T follicular helper cell (primary cell): Measurements from ENCODE around the gene SESN3.
"Not testable (repeated sequence)": the region's sequence is repeated elsewhere in the genome, so short reads cannot be mapped to it uniquely, and the experiment has no call there.

Experiments
- DNase-seq: peaks from one replicate; pipeline ENCODE4 v3.0.0-alpha.2; 2020; ENCODE audit warnings: low read depth

The SESN3 gene

GRCh38 chr11:95251896-95252295 lies 20.9 kb upstream of the SESN3 start:
- not testable (repeated sequence) for DNase-seq

DNA sequence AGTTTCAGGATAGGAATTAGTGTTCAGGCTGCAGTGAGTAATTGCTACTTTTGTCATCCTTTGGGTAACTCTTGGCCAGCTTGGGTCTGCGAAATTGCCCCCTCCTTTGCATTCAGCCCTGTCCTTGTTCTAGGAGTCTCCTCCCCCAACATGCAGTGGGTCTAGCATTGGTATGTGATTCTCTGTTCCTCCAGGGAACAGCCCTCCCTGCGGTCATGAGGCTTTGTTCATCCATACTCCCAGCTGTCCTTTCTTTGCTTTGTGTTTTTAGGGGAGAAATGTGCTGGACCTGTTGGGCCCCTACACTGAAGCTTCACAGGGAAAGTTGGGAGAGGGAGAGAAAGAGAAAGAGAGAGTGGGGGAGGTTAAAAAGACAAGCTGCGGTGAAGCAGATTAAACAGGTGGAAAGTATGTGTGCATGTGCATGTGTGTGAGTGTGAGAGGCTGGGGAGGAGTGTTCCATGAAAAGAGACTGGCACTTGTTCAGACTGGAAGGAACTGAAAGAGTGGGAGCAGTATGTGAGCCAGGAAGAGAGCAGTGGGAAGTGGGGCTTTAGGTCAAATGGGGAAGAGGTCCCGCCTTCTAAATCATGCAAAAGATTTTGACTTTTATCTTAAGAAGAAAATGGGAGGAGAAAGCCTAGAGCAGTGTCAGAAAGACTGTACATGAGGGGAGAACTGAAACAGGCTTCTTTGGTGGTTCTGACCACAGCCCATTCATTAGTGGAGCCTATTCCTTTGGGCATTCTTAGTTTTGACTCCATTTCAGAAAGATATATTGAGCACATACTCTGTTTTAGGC lies 17.9 kb upstream of the SESN3 start:
- no peak for DNase-seq

DNA sequence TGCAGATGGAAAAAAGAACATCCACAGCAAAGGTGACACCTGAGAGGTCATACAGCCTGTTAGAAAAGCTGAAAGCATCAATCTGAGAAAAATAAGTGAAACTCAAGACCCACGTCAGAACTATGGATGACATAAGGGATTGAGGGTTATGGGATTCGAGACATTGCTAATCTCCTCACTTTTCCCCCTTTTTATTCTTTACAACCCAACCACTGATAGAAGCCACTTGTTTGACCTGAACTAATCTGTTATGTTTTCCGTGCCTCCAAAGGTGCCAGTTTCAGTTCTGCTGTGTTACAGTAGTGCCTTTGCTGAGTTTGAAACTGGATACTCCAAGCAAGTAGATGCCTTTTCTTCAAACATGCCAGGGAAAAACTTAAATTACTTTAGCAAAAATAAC lies 16.9 kb upstream of the SESN3 start:
- no peak for DNase-seq

- no peak for DNase-seq
Measured at GRCh38 chr11:95247127-95247684, 16.2 kb upstream of the SESN3 start.

- no peak for DNase-seq
Measured at GRCh38 chr11:95245581-95245980, 14.6 kb upstream of the SESN3 start.

DNA sequence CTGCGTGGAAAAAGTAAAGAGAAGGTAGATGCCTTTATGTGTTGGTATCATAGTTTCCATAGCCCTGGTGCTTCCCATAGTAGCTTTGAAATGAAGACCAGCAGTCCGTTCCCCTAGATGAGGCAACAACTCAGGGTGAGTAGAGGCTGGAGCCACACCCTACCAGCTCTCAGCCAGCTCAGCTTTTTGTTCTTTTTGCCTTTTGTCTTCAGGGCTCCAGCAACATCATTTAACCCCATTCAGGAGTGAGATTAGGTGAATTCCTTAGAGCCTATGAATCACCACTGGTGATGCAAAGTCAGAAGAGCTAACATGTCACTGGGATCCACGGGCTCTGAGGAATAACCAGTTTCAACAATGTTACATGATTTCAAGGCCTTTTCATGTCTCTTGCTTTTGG lies 14.0 kb upstream of the SESN3 start:
- no peak for DNase-seq

DNA sequence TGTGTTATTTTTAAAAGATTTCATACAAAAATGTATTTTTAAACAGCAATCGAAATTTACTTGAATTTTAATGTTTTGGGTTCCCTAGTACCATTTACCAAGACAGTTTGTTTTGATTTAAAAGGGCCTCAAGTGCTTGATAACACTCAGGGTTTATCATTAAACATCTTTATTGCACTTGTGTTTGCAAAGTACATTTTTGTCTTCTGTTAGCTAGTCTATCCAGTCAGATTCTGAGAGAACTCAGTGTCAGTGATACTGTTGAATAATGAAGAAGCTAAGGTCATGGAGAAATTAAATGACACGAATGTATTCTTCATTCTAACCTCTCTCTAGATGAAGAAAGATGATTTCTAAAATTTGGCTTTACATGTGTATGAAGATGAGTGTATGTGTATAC lies 12.7 kb upstream of the SESN3 start:
- no peak for DNase-seq

DNA sequence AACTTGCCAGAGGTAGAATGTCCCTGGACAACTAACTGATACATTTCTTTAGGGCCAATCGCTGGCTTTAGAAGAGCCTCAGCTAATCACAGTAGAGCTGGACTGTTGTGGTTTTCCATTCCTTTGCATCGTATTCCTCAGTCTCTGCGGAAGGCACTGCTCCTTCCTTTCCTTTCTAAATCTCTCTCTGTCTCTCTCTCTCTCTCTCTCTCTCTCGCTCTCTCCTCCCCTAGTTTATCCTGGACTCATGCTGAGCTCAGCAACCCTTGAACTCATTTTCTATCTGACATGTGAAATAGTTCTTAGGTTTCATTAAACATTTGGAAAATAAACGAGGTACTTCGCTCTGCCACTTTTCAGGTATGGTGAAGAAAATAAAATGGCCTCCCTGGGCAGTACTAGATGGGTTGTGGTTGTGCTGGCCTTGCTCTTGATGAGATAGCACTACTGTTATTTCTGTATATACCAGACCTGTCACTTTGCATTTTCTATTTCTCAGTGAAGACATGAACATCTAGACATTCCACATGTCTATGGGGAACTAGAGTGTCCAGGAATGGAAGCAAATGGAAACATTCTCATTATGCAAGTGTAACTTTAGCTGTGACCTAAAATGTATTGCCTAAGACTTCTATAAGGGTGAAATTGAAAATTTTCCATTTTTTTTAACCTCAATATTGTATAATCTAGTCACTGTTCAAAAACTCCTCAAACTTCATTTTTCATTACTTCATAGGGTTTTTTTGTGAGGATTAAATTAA lies 12.0 kb upstream of the SESN3 start:
- no peak for DNase-seq

GRCh38 chr11:95242091-95242844 lies 11.3 kb upstream of the SESN3 start:
- DNase-seq, result no peak

DNA sequence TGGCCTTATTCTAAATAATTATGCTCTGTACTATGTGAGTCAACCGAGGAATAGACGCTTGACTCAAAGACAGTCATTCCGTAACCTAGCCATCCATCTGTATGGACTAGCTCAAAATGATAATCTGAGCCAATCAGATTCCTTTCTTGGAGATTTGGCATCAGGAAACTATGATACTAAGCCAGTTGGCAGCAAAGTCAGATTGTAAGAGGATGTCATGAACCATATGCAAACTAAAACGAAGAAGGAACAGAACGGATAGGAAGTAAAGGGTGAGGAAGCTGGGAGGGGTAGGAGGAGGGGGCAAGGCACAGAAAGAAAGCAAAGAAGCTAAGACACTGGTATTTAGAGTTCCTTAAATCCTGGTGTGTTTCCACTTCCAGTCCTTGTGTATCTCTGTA lies 10.7 kb upstream of the SESN3 start:
- no peak for DNase-seq

DNA sequence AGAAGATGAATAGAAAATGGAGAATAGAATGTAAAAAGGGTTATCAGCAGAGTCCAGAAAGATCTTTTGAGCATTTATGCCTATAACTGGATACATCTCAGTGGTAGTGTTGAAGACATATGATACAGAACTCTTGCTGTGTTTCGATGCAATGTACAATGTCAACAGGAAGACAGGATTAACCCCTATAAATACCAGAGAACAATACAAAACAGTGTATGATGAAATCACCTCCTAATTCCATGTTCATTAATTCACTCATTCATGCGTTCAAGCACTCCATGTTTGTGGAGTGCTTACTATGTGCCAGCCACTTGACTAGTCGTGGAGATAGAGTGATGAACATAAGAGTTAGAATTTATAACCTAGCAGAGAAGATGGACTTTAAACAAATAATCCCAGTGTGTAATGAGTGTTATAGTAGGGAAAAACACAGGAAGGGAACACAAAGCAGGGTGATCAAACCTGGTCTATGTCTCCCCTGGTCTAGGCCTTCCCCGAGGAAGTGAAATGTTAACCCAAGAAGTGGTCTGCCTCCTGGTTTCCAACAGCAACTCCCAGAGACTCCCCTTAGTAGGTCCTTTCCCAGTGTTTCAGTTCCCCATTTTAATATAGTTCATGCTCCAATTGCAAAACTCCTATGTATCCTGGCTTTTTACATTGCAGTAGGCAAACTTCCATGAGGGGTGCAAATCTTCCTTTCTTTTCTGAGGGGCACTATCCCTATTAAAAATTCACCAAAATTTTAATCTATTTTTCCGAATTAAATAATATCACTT lies 9.1 kb upstream of the SESN3 start:
- no peak for DNase-seq

DNA sequence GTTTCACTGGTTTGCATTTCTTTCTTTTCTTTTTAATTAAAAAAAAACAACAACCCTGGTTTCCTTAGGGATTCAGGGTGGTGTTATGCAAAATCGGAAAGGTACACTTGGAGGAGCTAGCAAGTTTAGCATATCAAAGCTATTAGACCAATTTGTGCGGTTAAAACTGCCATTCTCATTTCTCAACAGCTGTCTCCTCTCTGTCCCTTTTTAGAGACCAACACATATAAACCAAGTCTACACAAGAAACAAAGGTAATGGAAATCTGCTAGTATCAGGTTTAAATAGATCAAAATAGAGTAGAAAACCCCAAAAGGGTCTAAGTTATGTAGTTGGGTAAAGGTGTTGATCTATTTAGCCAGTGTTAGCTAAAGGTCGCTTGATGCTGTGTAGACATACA lies 1.7 kb upstream of the SESN3 start:
- DNase-seq, result no peak

GRCh38 chr11:95231881-95232605 lies 1.0 kb upstream of the SESN3 start:
- DNase-seq, result peak; percentile 55

DNA sequence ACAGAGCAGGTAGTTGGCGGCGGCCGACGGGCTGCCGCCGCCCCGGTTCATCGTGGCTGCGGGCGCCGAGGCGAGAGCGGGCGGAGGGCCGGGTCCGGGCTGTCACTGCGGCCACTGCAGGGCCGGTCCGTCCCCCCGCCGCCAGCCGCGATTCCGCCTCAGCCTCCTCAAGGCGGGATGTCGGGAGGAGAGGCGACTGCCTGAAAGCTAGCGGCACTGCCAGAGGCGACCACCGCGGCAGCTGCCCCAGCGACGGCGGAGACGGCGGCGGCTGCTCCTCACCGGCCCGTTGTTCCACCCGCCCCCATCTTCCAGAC lies 234 bp downstream of the SESN3 start:
- DNase-seq, result no peak

GRCh38 chr11:95229993-95230809 lies 801 bp downstream of the SESN3 start:
- DNase-seq, result peak; percentile 16

- DNase-seq, result no peak
Measured at GRCh38 chr11:95229199-95229992, 1.6 kb downstream of the SESN3 start.

GRCh38 chr11:95228081-95228749 lies 2.8 kb downstream of the SESN3 start:
- DNase-seq, result no peak

GRCh38 chr11:95227060-95227459 lies 3.9 kb downstream of the SESN3 start:
- DNase-seq, result not testable (repeated sequence)

DNA sequence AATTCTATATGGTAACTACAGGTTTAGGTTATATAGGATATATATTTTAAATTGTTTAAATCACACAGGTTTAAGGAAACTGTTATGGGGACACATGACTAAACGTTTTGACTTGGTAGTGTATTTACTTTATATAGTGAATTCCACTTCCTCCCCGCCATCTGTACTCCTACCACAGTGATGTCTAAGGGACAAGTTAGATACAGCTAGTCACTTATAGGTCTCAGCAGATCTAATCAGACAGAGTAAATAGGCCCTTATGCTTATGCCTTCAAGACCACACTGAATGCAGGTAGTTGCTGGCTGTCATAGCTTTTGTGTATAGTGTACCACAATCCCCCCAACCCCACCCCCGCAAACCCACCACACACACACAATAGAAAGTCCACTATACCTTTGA lies 8.2 kb downstream of the SESN3 start:
- no peak for DNase-seq
